ENCODE results near the gene PERCC1. TPM values are rescaled to one million over a fixed set of nuclear protein-coding genes. Genes with fewer than 3 reads are reported as not detected.

PERCC1 gene
- total RNA-seq, 1 donor from 2014 or later = not detected

- no peaks in the 10 kb centered on the region for H3K36me3 Mint-ChIP-seq
- no peak overlapping the region for H3K4me3 Mint-ChIP-seq
- no peak for TF ChIP-seq EZH2phosphoT487 (IDR thresholded peaks at IDR 0.05)
- no peak for TF ChIP-seq EZH2 (IDR thresholded peaks at IDR 0.05)
- no peak for TF ChIP-seq CTCF (IDR thresholded peaks at IDR 0.05)
- H3K4me1 ChIP-seq = no peaks in the 10 kb centered on the region
- peaks cover 9% of the 10 kb centered on the region for H4K20me1 ChIP-seq (ENCODE audit: low read depth)
- H3K79me2 ChIP-seq (ENCODE audit: low read depth) = peaks cover 28% of the 10 kb centered on the region
- no peak overlapping the region for H3K4me2 ChIP-seq
- H3K27me3 ChIP-seq = no peaks in the 10 kb centered on the region
- no peak overlapping the region for H3K27ac ChIP-seq
- no peaks in the 10 kb centered on the region for H3K4me1 Mint-ChIP-seq
- H3K9ac ChIP-seq = no peak overlapping the region
- H3K27me3 Mint-ChIP-seq (ENCODE audit: insufficient read depth, low read depth) = peaks cover 8% of the 10 kb centered on the region
- H3K9me3 Mint-ChIP-seq = no peaks in the 10 kb centered on the region
- no peaks in the 10 kb centered on the region for H3F3A ChIP-seq (ENCODE audit: low read depth)
- H3K4me3 ChIP-seq = no peak overlapping the region
- H3K36me3 ChIP-seq = no peaks in the 10 kb centered on the region
- H3K9me3 ChIP-seq (ENCODE audit: low read depth) = no peaks in the 10 kb centered on the region
- H3K27ac Mint-ChIP-seq = peak overlapping the region; percentile 25
- no peak for DNase-seq (ENCODE audit: low spot score)
- H2AFZ ChIP-seq (replicated peaks) = no peak overlapping the region
Measured at GRCh38 chr16:1464196-1464893, 33.5 kb downstream of the PERCC1 start.

- no peak for TF ChIP-seq EZH2 (IDR thresholded peaks at IDR 0.05)
- no peak for TF ChIP-seq EZH2phosphoT487 (IDR thresholded peaks at IDR 0.05)
- TF ChIP-seq CTCF (IDR thresholded peaks at IDR 0.05) = no peak
- Histone ChIP-seq H3K9ac (no peak overlapping the region), H3K27ac (no peak overlapping the region), H3K4me1 (no peaks in the 10 kb centered on the region), H3K4me2 (no peak overlapping the region), H3F3A (ENCODE audit: low read depth) (no peaks in the 10 kb centered on the region), H2AFZ (replicated peaks) (no peak overlapping the region), H3K9me3 (ENCODE audit: low read depth) (no peaks in the 10 kb centered on the region), H3K4me3 (no peak overlapping the region), H4K20me1 (ENCODE audit: low read depth) (peaks cover 9% of the 10 kb centered on the region), H3K36me3 (no peaks in the 10 kb centered on the region), H3K27me3 (no peaks in the 10 kb centered on the region), H3K79me2 (ENCODE audit: low read depth) (peaks cover 34% of the 10 kb centered on the region)
- Mint-ChIP-seq H3K36me3 (no peaks in the 10 kb centered on the region), H3K9me3 (no peaks in the 10 kb centered on the region), H3K27me3 (ENCODE audit: insufficient read depth, low read depth) (peaks cover 8% of the 10 kb centered on the region), H3K27ac (no peak overlapping the region), H3K4me1 (peaks cover 4% of the 10 kb centered on the region), H3K4me3 (peak overlapping the region; percentile 41)
- no peak for DNase-seq (ENCODE audit: low spot score)
Measured at GRCh38 chr16:1464894-1465566, 34.2 kb downstream of the PERCC1 start.

DNA sequence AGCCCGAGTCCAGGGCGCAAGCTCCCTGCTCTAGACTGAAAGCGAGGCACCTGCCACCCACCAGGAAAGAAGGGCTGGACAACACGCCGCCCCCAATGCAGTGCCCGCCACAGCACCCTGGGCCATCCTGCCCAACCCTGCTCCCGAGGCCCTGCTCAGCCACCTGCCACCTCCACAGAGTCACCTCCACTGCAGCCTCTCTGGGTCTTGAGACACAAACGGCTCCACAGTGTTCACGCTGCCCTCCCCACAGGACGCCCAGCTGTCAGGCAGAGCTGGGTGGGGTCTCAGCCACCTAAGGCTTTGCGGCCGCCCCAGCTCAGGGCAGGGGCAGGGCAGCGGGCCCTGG is 34.7 kb downstream of the PERCC1 start:
- Mint-ChIP-seq H3K9me3 (no peaks in the 10 kb centered on the region), H3K36me3 (no peaks in the 10 kb centered on the region)

More for the DNA sequence above, 34.7 kb downstream of the PERCC1 start:
- H3K4me2 ChIP-seq = no peak overlapping the region
- H3K9ac ChIP-seq = peak overlapping the region; percentile 8
- no peaks in the 10 kb centered on the region for H3F3A ChIP-seq (ENCODE audit: low read depth)
- no peak for DNase-seq (ENCODE audit: low spot score)
- H4K20me1 ChIP-seq (ENCODE audit: low read depth) = peaks cover 9% of the 10 kb centered on the region
- no peak for TF ChIP-seq CTCF (IDR thresholded peaks at IDR 0.05)
- TF ChIP-seq EZH2phosphoT487 (IDR thresholded peaks at IDR 0.05) = no peak
- no peak for TF ChIP-seq EZH2 (IDR thresholded peaks at IDR 0.05)
- Mint-ChIP-seq H3K27me3 (ENCODE audit: insufficient read depth, low read depth) (peaks cover 8% of the 10 kb centered on the region), H3K4me1 (peaks cover 7% of the 10 kb centered on the region), H3K27ac (no peak overlapping the region), H3K4me3 (no peak overlapping the region)
- peaks cover 40% of the 10 kb centered on the region for H3K79me2 ChIP-seq (ENCODE audit: low read depth)
- H3K4me3 ChIP-seq = no peak overlapping the region
- no peaks in the 10 kb centered on the region for H3K4me1 ChIP-seq
- H3K27me3 ChIP-seq = no peaks in the 10 kb centered on the region
- no peak overlapping the region for H2AFZ ChIP-seq (replicated peaks)
- H3K27ac ChIP-seq = no peak overlapping the region
- H3K36me3 ChIP-seq = no peaks in the 10 kb centered on the region
- no peaks in the 10 kb centered on the region for H3K9me3 ChIP-seq (ENCODE audit: low read depth)
